Kidney (tissue), 14 donors: ENCODE results near the gene YKT6. TPM values are rescaled to one million over a fixed set of nuclear protein-coding genes. Genes with fewer than 3 reads are reported as not detected.

Experiments
- DNase-seq, 5 donors: peaks; one replicate each; pipeline ENCODE4 v3.0.0-alpha.2; 2013 to 2020
- FAIRE-seq: peaks from 2 replicates; lab custom pipeline; 2012; peaks lifted over from hg19 to GRCh38; lab: Jason Lieb, UNC
- H3K27ac ChIP-seq, 2 donors: one replicate each; pipeline ENCODE4 v1.7.0; 2013; ENCODE audit warnings: low read depth in 2 of 2, low read length in 2 of 2, inconsistent platforms in 1 of 2
- H3K27me3 ChIP-seq: one replicate; pipeline ENCODE4 v1.7.1; 2013; ENCODE audit warnings: low read length, inconsistent platforms; ENCODE audit not compliant: control insufficient read depth, insufficient read depth
- H3K36me3 ChIP-seq, 3 donors: one replicate each; pipeline versions ENCODE4 v1.7.0 to v1.7.1; 2013; ENCODE audit warnings: low read length in 3 of 3, control low read depth in 1 of 3, inconsistent platforms in 1 of 3; ENCODE audit not compliant: insufficient read depth in 3 of 3, control insufficient read depth in 2 of 3
- H3K4me1 ChIP-seq, 3 donors: one replicate each; pipeline versions ENCODE4 v1.7.0 to v1.7.1; 2013; ENCODE audit warnings: low read length in 3 of 3, inconsistent platforms in 1 of 3, low read depth in 1 of 3; ENCODE audit not compliant: control insufficient read depth in 2 of 3, insufficient read depth in 2 of 3
- H3K4me3 ChIP-seq, 3 donors: one replicate each; pipeline versions ENCODE4 v1.7.0 to v1.8.1; 2013; ENCODE audit warnings: low read length in 3 of 3, control low read depth in 1 of 3, inconsistent platforms in 1 of 3
- H3K9ac ChIP-seq, 3 donors: one replicate each; pipeline versions ENCODE4 v1.7.0 to v1.7.1; 2013; ENCODE audit warnings: low read length in 3 of 3, control low read depth in 1 of 3, inconsistent platforms in 1 of 3
- H3K9me3 ChIP-seq, 3 donors: one replicate each; pipeline versions ENCODE4 v1.7.0 to v1.7.1; 2013; ENCODE audit warnings: low read length in 3 of 3, control low read depth in 1 of 3, inconsistent platforms in 1 of 3; ENCODE audit not compliant: control insufficient read depth in 2 of 3, insufficient read depth in 1 of 3
- intact Hi-C: fragments of 100-400 bp; cut with DNase I; formaldehyde crosslinking; loops from one replicate; pipeline ENCODE4 v1.11.1; 2022
- polyA plus RNA-seq: library from polyadenylated mRNA; stranded (reverse); fragments of 350-450 nt; fragmentation: Illumina TruSeq; extraction: RNeasy Lipid Tissue Mini Kit (QIAGEN cat#74804); gene quantifications from one replicate; pipeline ENCODE4 v1.2.3, GENCODE V29; 2014; ENCODE audit warnings: low read depth, low replicate concordance; ENCODE audit not compliant: insufficient read depth
- total RNA-seq: library from RNA; stranded (reverse); fragmentation: NEBNext Ultra II Directional; extraction: Animal tissue kit (Norgen Biotek cat#: 25700); gene quantifications from one replicate; pipeline ENCODE4 v1.2.1, GENCODE V29; 2021
- TF ChIP-seq, protein P1 (sequence below): IDR thresholded peaks from 3 replicates; pipeline ENCODE4 v1.5.1; 2012; ENCODE audit warnings: mild to moderate bottlenecking, moderate library complexity, borderline replicate concordance; ENCODE audit not compliant: insufficient read depth; ENCODE audit errors: extremely low read depth
- donor health status: control.
- donor health status: control.
- donor health status: control.
- donor health status: control.
- donor health status: control.
- donor health status: DM: yes; HTN: yes; CAD: no.
- donor health status: Normal renal cell carcinoma (clear cell type).

The YKT6 gene
- total and polyA plus RNA-seq, 2 donors from 2014 or later = 53.2 to 60.2 TPM

DNA sequence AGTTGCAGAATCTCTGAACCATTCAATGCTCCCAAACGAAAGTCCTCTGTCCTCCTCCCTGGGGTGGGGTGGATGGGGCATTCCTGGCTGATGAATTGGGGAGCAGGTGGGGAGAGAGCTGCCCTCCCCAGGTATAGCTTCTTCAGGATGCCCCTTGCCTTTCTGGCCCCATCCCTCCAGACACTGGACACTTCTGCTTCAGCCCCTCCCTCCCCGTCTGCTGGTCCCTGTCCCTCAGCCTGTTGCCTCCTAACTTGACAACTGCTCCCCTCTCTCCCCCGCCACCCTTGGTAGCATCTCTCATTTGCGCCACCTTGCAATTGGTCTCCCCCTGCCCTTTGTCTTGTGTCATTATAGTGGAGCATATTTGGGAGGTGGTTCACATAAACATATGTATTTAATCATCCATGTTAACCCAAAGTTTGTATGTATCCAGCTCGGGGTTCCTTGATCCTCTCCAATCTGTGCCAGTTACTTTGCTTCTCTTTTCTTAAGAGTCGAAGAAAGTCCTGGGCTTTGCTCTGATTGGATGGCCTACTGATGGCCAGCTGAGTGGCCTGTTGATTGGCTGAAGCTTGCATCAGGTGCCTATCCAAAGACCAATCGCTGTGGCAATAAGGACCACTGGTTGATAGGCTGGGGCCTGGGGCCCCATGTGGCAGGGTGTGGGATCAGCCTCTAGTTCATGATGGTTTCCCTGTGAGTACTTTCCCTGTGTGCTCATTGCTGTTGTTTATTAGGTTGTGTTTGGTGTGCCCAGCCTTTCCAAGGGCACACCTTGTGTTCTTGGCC, 7.6 kb upstream of the YKT6 start:
- H3K9me3 ChIP-seq = no peaks in the 10 kb centered on the region
- intact Hi-C loops = no loop called here
- no peaks in the 10 kb centered on the region for H3K36me3 ChIP-seq
- TF ChIP-seq, protein P1, sequence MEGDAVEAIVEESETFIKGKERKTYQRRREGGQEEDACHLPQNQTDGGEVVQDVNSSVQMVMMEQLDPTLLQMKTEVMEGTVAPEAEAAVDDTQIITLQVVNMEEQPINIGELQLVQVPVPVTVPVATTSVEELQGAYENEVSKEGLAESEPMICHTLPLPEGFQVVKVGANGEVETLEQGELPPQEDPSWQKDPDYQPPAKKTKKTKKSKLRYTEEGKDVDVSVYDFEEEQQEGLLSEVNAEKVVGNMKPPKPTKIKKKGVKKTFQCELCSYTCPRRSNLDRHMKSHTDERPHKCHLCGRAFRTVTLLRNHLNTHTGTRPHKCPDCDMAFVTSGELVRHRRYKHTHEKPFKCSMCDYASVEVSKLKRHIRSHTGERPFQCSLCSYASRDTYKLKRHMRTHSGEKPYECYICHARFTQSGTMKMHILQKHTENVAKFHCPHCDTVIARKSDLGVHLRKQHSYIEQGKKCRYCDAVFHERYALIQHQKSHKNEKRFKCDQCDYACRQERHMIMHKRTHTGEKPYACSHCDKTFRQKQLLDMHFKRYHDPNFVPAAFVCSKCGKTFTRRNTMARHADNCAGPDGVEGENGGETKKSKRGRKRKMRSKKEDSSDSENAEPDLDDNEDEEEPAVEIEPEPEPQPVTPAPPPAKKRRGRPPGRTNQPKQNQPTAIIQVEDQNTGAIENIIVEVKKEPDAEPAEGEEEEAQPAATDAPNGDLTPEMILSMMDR = no peak
- H3K4me3 ChIP-seq = no peak overlapping the region
- H3K27ac ChIP-seq = no peak overlapping the region
- H3K27me3 ChIP-seq = no peaks in the 10 kb centered on the region
- FAIRE-seq = no peak
- no peak overlapping the region for H3K9ac ChIP-seq
- H3K4me1 ChIP-seq = peaks cover 0 to 2% (median 0%) of the 10 kb centered on the region in 3 donors
- no peak for DNase-seq

DNA sequence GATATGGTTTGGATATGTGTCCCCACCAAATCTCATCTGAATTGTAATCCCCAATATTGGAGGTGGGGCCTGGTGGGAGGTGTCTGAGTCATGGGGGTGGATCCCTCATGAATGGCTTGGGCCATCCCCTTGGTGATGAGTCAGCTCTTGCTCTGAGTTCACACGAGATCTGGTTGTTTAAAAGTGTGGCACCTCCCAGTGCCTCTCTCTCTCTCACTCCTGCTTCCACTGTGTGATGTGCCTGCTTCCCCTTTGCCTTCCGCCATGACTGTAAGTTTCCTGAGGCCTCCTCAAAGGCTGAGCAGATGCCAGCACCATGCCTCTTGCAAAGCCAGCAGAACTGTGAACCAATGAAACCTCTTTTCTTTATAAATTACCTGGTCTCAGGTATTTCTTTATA, 6.7 kb upstream of the YKT6 start:
- Histone ChIP-seq H3K9ac (no peak overlapping the region), H3K9me3 (no peaks in the 10 kb centered on the region), H3K4me3 (no peak overlapping the region), H3K4me1 (peaks cover 0 to 2% (median 0%) of the 10 kb centered on the region in 3 donors), H3K27ac (no peak overlapping the region), H3K27me3 (no peaks in the 10 kb centered on the region), H3K36me3 (no peaks in the 10 kb centered on the region)
- no peak for DNase-seq
- intact Hi-C loops = no loop called here
- FAIRE-seq = no peak
- TF ChIP-seq, protein P1 = no peak

DNA sequence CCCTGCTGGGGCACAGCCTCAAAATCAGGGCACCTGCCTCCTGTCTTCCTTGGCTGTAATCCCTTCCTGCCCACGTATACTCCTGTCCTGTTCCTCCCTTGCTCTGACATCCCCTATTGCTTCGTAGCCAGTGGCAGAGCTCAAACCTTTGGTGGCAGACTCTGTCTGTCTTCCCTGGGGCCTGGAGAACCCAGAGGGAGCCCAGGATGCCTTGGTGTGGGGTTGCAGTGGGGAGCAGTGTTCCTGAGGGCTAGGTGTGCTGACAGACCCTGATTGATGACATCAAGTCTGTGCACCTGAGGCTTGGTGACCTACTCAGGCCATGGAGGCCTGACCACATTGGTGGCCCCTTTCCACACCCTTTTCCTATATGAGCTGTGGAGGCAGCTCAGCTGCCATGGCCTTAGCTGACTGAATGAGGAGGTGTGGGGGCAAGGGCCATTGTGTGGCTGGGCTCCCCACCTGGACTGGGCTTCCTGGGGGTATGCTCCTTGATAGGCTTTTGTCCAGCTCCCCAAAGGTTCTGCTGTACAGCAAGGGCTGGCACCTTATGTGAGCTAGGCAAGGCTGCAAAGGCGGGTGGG, 6.1 kb upstream of the YKT6 start:
- Histone ChIP-seq H3K36me3 (no peaks in the 10 kb centered on the region), H3K27me3 (no peaks in the 10 kb centered on the region), H3K27ac (no peak overlapping the region), H3K4me1 (peaks cover 0 to 2% (median 0%) of the 10 kb centered on the region in 3 donors), H3K4me3 (no peak overlapping the region), H3K9ac (no peak overlapping the region), H3K9me3 (no peaks in the 10 kb centered on the region)
- intact Hi-C loops = no loop called here
- TF ChIP-seq, protein P1 = no peak
- DNase-seq = no peak
- FAIRE-seq = no peak
